CD4-positive, alpha-beta T cell treated with Interleukin-6 for 4 hours (primary cell): ENCODE measurements around the gene PACSIN2.
A peak's percentile ranks its signal among the peaks of the same experiment; 100 is the strongest.
"Not testable (repeated sequence)": the region's sequence is repeated elsewhere in the genome, so short reads cannot be mapped to it uniquely, and the experiment has no call there.

ENCODE experiments used
- DNase-seq: peaks from one replicate; pipeline ENCODE4 v3.0.0-alpha.2; 2020; ENCODE audit warnings: mixed read lengths

Gene PACSIN2, protein sequence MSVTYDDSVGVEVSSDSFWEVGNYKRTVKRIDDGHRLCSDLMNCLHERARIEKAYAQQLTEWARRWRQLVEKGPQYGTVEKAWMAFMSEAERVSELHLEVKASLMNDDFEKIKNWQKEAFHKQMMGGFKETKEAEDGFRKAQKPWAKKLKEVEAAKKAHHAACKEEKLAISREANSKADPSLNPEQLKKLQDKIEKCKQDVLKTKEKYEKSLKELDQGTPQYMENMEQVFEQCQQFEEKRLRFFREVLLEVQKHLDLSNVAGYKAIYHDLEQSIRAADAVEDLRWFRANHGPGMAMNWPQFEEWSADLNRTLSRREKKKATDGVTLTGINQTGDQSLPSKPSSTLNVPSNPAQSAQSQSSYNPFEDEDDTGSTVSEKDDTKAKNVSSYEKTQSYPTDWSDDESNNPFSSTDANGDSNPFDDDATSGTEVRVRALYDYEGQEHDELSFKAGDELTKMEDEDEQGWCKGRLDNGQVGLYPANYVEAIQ

DNA sequence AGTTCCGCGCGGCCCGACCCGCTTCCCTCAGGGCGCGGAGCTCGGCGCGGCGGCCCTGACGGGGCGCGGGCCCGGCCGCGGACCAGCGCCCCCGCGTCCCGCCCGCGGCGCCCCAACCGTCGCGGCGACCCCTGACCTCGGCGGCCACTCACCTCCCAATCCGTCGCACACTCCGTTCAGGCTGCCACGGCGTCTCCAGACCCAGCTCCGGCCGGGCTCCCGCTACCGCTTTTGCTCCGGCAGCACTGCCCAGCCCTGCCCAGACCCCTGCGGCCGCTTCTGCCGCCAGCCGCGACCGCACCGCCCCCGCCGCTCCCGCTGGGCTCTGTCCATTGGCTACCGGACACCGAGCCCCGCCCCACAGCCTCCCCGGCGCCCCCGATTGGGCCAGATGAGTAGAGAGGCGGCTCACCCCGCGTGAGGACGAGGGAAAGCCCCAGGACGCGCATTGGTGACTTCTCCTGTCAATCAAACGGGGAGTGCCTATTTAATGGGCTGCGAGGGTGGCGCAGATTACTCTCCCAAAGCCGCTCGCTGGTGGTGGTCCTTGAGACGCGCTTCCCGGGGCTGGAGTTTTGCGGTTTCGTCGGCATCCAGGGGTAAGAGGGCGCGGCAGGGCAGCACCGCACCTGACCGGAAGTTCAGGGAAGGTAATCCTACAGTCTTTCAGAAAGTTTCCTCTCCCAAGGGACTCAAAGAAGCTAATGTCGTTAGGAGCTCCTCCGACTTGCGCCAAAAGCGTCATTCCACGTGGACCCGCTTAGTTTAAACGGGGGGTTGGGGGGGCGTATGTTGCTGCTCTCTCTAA, at the start of gene PACSIN2:
Gene PACSIN2, minus strand, starts transcription at position 281 of the 808 bp plus-strand sequence. CDS start 103,069 bp downstream, outside the sequence.
- DNase-seq, result peak; percentile 99

DNA sequence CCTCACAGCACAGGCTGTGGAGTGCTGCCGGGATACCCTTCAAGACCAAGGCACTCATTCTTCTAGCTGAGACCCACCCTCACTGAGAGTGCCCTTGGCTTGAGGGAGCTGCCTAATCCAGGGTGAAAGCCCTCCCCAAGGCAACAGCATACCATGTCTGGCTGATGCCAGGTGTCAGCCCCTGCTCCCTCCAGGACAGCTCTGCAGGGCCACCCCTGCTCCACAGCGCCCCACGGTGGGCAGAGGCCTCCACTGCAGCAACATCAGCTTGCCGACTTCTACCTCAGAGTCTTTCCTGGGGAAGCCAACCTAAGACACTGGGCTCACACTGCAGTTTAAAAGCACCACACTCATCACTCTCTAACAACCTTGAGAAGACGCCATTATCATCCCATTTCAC, 45.2 kb upstream of the PACSIN2 start:
- DNase-seq, result peak; percentile 22

DNA sequence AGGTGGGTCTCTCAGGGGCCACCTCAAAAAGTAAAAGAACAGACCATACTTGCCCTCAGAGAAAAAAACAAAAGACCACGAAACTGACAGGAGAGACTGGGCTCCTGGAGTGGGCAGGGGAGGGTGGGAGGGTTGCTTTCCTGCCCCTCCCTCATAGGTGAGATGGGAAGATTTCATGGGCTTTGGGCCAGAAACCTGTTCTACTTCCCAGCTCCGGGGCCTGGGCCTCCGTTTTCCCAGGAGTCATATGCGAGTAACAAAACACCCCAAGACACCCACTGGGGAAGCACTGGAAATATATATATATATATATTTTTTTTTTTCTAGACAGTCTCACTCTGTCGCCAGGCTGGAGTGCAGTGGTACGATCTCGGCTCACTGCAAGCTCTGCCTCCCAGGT, 42.7 kb upstream of the PACSIN2 start:
- no peak for DNase-seq

DNA sequence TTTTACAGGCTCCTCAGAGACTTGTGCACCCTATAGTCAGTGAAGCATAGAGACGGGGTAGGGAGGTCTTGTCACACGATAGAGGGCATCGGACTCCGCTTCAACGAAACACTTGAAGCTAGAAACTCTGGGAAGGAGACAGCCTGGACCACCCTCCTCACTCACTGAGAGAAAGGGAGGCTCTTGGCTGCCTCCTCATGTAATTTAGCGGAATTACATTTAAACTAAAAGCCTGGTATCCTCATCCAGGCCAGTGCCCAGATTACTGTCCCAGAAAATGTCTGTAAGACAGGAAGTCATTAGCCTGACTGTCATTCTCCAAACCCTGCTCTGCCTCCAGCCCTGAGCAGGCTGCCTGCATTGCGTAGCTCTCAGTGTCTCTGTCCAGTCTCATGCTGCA, 38.2 kb upstream of the PACSIN2 start:
- no peak for DNase-seq

DNA sequence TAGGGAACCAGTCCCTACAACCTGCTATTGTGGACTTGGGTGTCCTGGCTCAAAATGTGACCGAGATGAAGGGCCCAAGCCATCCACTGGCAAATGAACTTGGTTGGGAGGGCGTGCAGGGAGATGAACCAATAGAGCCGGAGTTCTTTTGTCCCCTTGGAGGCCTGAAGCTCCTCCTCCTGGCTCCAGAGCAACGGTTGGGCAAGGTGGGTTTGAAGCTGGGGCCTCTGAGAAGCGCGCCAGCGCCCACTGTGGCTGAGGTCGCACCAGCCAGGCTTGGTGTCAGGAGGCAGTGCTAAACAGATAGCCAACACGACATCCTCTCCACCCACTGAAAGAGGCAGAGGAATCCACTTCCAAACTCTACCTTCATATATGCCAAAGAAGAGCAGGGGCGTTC, 36.0 kb upstream of the PACSIN2 start:
- DNase-seq, result no peak

DNA sequence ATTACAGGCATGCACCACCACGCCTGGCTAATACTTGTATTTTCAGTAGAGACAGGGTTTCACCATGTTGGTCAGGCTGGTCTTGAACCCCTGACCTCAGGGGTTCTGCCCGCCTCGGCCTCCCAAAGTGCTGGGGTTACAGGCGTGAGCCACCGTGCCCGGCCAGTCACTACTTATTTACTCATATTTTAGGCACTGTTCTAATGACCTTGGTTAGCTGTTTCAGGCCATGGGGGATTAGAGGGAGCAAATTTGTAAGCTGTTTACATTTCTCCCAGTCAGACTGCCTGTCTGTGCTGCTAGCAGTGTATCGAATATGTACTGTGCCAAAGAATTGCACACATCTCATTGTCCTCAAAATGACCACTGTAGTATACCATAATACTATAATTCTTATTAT, 32.7 kb upstream of the PACSIN2 start:
- no peak for DNase-seq

DNA sequence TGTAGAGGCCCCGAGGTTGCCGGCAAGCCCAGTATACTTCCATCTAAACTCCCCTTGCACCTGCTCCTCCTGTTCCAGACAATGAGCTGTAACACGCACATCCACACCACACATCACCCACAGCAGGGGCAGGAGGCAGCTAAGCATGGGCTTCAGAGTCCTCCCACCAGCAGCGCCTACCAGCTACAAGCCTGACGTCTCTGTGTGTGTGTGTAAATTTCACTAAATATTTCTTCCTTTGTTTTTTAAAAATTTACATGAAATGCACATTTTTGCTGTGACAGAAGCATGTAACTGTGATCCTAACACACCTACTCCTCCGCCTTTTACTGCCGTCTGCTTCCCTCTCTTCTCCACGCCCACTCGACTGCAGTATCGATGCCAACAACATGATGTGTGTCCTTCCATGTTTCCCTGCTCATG, 29.4 kb upstream of the PACSIN2 start:
- DNase-seq, result no peak

DNA sequence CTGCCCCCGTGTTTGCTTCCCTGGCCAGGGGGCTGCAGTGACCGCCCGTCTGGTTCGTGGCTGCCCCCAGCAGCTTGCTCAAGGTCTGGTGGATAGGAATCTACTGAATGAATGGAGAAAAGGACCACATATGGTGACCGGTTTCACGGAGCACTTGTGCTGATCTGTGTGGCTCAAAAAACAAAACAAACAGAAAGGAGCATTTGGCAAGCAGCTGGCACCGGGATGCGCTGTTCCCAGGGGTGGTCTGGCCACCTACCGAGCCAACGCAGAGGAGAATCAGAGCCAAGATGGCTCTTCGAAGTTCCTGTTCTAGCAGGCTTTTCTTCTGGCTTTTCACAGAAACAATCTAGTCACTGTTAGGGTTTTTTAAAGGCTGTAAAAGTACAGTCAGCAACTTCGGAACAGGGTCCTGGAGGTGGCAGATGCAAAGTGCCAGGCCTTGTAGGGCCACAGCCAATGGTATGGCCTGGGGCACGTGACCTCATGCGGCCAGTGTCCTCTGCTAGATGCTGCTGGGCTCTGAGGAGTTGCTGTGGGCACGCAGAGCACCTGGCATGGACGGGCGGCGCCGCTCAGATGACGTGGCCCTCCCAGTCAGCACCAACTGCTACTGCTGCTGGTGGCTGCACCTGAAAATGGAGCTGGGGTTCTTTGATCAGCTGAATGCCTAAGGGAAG, 27.3 kb upstream of the PACSIN2 start:
- DNase-seq, result no peak

DNA sequence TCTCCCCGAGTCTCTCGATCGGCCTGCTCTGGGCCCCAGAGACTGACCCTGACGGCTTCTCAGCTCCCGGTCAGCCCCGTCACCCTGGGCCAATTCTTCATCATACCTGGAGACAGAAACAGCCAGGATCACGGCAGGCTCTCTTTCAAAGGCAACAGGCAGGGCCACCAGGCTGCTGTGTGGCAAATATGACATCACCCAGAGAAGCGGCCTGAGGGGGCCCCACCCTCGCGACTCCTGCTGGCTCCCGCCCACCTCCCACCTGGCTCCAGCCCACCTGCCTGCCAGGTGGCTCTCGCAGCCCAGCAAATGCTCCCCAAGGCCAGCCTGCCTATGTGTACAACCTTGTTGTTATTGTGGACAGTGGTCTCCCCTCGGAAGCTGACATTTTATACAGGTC, 24.9 kb upstream of the PACSIN2 start:
- no peak for DNase-seq

DNA sequence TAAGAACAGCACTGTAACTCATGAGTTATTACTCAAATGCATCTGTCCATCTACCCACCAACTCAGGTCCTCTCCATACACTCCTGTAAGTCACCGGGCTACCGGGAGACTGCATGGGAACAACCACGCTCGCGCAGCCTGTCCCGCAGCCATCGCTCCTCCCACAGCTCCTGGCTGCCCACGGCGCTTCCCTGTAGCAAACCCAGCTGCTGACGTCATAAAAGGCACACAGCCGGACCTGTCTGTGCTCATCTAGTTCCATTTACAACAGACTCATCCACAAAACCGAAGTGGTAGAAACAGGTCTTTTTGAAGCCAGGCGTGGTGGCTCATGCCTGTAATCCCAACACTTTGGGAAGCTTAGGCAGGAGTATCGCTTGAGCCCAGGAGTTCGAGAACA, 23.4 kb upstream of the PACSIN2 start:
- no peak for DNase-seq

DNA sequence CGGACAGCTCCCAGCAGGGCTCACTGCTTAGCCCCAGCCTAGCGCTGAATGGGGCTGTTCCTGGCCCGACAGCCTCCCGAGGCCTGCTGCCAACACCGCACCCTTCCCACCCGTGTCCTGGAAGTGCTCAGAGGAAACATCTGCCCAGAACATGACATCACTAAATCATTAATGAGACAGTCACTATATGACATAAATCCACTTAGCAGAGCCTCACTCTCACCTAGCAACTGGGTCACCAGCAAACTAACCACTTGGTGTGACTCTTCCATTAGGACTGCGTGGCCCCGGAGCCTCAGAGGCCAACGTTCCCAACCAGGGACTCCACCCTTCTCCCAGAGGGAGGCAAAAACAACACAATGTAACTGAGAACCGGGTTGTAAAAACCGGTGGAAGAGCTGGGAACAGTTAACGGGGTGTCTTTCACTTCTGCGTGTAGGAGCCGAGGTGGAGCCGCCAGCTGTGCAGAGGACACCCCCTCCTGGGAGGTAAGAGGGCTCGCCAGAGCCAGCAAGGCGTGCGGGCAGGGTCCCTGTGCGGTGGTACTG, 21.4 kb upstream of the PACSIN2 start:
- no peak for DNase-seq

DNA sequence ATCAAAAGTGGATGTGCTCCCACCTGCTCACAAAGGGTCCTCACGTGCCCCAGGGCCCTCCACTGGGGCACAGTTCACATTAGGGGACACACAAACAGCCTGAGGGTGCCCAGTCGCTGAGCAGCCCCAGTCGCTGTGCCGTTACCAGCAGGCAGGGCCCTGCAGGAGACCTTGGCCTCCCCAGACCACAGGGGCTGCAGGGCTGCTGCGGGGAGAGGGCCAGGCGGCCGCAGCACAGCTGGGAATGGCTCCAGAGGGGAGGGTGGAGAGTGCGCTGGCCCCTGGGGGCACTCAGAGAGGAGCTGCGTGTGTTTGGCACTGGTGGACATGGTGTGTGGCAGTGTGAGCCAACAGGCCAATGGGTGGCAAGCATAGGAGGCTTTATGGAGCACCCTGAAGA, 20.3 kb upstream of the PACSIN2 start:
- no peak for DNase-seq

DNA sequence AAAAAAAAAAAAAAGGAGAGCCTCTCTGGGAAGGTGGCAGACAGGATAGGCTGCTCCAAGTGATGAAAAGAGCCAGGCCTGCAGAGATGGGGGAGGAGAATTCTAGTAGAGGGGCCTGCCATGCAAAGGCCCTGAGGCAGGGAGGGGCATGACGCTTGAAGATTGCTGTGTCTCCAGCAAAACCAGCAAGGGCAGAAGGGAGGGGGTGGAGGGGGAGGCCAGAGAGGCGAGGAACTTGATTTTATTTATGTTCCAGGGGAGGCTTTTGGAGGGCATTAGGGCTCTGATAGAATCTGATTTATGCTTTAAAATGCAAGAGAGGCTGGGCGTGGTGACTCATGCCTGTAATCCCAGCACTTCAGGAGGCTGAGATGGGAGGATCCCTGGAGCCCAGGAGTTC, 16.7 kb upstream of the PACSIN2 start:
- no peak for DNase-seq

DNA sequence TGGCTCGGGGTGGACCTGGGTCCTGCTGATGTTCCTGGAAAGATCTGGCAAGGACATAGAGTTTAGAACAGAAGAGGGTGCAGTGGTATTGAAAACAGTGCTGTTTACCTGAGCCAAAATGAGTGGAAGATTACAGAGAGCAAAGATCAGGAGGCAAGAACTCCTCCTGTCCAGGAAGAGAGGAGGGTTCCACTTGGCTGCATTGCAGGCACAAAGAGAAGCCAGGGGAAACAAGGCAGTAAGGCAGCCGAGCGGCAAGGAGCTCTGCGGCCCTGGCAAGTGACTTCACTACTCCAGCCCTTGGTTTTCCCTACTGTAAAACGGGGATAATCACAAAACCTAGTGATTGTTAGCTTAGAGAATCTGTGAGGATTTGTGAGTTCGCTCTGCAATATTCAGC, 3.7 kb upstream of the PACSIN2 start:
- DNase-seq, result no peak

DNA sequence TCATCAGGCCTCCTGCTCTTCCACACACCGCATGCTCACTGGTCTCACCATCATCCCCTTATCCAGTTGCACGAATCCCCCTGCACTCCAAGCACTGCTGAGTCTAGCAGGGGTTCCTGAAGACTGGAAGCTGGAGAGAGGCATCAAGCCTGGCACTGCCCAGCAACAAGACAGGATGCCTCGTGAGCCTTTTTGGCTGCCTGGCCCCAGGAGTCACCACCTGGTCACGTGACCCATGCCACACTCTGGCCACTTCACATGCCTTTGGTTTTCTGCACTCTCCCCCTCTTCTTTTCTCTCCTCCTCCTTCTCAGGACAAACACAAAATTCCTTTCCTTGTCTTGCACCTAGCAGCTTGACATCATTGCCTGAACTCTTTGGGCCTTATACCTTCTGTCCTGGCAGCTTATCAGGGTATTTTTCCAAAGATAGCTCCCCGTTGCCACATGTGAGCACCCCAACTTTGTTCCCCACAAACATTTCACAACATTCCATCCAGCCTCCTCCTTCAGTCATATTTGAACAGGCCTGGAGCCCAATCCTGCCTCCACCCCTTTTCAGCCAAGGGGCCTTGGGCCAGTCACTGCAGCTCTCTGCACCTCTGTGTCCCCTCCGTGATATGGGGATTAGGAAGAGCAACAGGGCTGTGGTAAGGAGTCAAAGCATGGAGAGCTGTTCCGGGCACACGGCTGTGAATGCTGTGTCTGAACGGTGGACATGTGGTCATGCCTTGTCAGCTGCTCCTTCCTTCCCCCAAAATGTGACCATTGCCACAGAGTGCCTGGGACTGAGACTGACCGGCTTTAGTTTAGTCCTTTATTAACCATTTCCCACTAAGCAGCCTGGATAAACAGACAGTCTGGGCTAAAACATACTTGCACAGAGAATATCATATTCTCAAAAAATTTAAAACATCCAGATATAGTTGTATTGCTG, 2.8 kb upstream of the PACSIN2 start:
- DNase-seq, result no peak

DNA sequence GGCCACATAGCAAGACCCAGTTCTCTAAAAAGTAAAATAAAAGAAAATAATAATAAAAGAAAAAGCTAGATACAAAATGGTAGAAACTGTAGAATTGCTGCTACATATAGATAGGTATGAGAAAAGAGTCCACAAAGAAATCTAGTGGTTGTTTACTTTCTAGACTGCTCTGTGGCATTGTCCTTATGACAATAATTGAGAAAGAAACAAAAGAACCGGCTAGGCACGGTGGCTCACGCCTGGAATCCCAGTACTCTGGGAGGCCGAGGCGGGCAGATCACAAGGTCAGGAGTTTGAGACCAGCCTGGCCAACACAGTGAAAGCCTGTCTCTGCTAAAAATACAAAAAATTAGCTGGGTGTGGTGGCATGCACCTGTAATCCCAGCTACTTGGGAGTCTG, 1.2 kb upstream of the PACSIN2 start:
- not testable (repeated sequence) for DNase-seq

DNA sequence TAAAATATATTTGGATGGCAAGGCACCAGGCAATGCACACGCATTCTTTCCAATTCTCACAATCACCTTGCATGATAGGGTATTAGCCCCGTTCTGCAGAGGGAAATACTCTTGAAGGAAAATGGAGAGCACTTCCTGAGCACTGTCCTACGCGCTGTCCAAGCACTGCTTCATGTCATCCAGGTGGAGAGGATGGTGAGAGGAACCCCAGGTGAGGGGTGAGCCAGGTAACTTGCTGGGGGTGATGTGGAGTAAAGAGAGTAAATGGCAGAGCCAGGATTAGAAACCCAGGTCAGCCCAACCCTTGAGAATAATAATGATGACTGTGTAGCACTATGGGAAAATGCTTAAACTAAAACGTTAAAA, 711 bp upstream of the PACSIN2 start:
- no peak for DNase-seq

DNA sequence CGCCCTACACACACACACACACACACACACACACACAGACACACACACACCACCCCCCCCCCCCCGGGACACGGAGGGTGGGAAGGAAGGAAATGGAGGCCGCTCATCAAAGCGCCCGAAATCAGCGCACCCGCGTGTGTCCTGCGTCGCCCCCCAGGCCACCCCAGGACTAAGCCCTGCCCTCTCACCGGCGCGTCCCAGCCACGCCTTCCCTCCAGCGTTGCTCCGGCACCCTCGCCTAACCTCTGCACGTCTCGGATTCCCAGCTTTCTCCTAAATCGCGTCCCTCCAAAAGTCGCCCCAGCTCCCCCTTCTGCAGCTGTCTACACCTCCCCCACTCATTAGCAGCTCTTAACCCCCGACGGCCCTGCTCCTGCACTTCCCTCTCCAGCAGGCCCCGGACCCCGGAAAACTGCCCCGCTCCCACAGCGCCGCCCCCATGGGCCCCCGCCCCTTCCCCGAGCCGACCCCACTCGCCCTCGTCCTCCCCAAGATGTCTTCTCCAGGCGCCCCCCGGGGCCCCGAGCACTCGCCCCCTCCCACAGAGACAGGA, 557 bp downstream of the PACSIN2 start:
- peak; percentile 56 for DNase-seq

DNA sequence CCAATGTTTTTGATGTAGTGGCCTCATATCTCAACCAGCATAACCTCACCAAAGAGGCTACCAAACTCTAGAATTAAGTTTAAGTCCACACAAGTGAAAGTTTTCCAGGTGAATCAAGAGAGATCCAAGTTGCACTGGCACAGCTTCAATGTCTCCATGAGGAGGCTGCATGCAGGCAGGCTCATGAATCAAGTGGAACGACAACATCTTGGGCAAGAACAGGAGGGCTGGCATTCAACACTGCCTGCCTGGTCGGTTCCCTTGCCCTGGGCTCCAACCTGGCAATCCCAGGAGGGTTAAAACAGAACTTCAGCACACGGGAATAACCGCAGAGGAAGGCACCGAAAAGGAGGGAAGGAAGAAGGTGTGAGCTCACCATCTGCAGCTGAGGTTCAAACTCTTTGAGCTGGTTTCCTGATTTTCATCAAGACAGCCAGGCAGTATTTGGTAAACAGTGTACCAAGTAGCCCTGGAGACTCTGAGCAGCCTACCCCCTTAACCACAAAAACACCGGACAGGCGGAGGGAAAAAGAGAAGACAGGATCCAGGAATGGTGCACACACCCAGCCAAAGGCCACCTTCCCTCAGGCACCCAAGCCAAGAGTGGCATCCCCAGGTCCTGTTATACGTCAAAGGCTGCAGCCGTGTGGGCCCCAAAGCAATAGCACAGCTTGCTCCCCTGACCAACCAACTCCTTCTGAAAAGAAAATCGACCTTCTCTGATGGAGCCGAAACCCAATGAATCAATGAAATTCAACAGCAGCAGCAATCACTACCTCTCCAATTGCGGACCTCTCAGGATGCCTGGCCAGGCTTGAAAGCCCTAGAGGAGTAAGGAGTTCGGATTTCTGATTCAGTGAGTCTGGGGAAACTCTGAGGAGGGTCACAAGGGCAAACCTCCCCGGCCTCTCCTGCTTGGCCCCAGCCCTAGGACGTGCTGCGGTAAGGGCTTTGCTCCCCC, 1.3 kb downstream of the PACSIN2 start:
- no peak for DNase-seq

DNA sequence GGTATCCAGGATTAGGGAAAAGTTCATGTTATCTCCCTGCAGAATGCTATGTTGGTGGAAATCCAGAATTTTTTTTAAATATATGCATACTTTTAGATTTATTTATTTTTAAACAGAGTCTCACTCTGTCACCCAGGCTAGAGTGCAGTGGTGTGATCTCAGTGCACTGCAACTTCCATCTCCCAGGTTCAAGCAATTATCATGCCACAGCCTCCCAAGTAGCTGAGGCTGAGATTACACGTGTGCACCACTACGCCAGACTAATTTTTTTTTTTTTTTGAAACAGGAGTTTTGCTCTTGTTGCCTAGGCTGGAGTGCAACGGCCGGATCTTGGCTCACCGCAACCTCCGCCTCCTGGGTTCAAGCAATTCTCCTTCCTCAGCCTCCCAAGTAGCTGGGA, 2.6 kb downstream of the PACSIN2 start:
- DNase-seq, result no peak
